Measurements from ENCODE around the gene UBE4B.
A peak's percentile ranks its signal among the peaks of the same experiment; 100 is the strongest.
"Not testable (repeated sequence)": the region's sequence is repeated elsewhere in the genome, so short reads cannot be mapped to it uniquely, and the experiment has no call there.

Gene UBE4B

GRCh38 chr1:10032590-10033358 lies at the start of gene UBE4B:
UBE4B (plus strand) TSS chr1:10032958; CDS start chr1:10033671, 713 bp downstream.
- DNase-seq = peak; percentile 93 to 100

- DNase-seq = no peak
These were observed 48.5 kb upstream of the UBE4B start for GRCh38 chr1:9984253-9984652.

- DNase-seq = no peak
These were observed 47.8 kb upstream of the UBE4B start for GRCh38 chr1:9985001-9985400.

- no peak for DNase-seq
These were observed 43.0 kb upstream of the UBE4B start for GRCh38 chr1:9989773-9990172.

- no peak for DNase-seq
These were observed 41.8 kb upstream of the UBE4B start for GRCh38 chr1:9990944-9991343.

- no peak for DNase-seq
These were observed 39.8 kb upstream of the UBE4B start for GRCh38 chr1:9992910-9993309.

- no peak for DNase-seq
These were observed 39.1 kb upstream of the UBE4B start for GRCh38 chr1:9993561-9994075.

GRCh38 chr1:9996624-9997582 lies 35.9 kb upstream of the UBE4B start, which contains the start of gene RBP7:
RBP7 (plus strand) TSS chr1:9997228; CDS start chr1:9997259, 31 bp downstream.
- no peak for DNase-seq

GRCh38 chr1:10001016-10001665 lies 31.6 kb upstream of the UBE4B start:
- no peak for DNase-seq

- not testable (repeated sequence) for DNase-seq
These were observed 27.5 kb upstream of the UBE4B start for GRCh38 chr1:10005248-10005647.

- no peak for DNase-seq
These were observed 25.6 kb upstream of the UBE4B start for GRCh38 chr1:10007169-10007568.

GRCh38 chr1:10014016-10014415 lies 18.7 kb upstream of the UBE4B start:
- no peak for DNase-seq

- no peak for DNase-seq
These were observed 13.2 kb upstream of the UBE4B start for GRCh38 chr1:10019561-10019960.

GRCh38 chr1:10020086-10020485 lies 12.7 kb upstream of the UBE4B start:
- no peak for DNase-seq

GRCh38 chr1:10020678-10021077 lies 12.1 kb upstream of the UBE4B start:
- not testable (repeated sequence) for DNase-seq

- not testable (repeated sequence) for DNase-seq
These were observed 10.8 kb upstream of the UBE4B start for GRCh38 chr1:10021992-10022391.

- DNase-seq = no peak
These were observed 10.1 kb upstream of the UBE4B start for GRCh38 chr1:10022656-10023055.

- no peak for DNase-seq
These were observed 7.4 kb upstream of the UBE4B start for GRCh38 chr1:10025354-10025753.

GRCh38 chr1:10027027-10027426 lies 5.7 kb upstream of the UBE4B start:
- DNase-seq = no peak

- DNase-seq = not testable (repeated sequence)
These were observed 3.7 kb upstream of the UBE4B start for GRCh38 chr1:10028956-10029500.

GRCh38 chr1:10031461-10031860 lies 1.3 kb upstream of the UBE4B start:
- DNase-seq = no peak

- DNase-seq = no peak
These were observed 644 bp downstream of the UBE4B start for GRCh38 chr1:10033359-10033845.

All from cerebellar nuclear complex (tissue), 1 donor.